Measurements from ENCODE around the gene IFIH1.

IFIH1 gene

DNA sequence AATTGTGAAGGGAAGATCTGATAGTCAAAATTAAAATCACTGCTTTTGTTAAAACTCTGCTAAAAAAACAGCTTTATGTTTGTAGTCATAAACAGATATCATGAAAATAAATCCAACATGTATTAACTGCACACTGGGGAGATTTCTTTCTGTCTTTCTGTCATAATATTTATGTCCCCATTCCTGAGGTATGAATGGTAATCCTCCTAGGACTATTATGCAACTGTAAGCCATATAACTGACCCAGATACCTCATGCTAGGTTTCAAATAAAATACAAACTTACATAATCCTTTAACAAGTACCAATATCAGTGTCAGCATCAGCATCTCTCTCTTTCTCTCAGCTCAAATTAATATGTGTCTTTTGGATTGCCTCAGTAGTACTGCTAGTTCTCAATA, 18.2 kb downstream of the IFIH1 start:
- TF ChIP-seq CTCF (IDR thresholded peaks at IDR 0.05; ENCODE audit: low read depth, low read length, missing control alignments): no peak
- H3K4me3 ChIP-seq (ENCODE audit: low read depth, low read length): no peak overlapping the region
- no peak for DNase-seq (ENCODE audit: low read depth)

DNA sequence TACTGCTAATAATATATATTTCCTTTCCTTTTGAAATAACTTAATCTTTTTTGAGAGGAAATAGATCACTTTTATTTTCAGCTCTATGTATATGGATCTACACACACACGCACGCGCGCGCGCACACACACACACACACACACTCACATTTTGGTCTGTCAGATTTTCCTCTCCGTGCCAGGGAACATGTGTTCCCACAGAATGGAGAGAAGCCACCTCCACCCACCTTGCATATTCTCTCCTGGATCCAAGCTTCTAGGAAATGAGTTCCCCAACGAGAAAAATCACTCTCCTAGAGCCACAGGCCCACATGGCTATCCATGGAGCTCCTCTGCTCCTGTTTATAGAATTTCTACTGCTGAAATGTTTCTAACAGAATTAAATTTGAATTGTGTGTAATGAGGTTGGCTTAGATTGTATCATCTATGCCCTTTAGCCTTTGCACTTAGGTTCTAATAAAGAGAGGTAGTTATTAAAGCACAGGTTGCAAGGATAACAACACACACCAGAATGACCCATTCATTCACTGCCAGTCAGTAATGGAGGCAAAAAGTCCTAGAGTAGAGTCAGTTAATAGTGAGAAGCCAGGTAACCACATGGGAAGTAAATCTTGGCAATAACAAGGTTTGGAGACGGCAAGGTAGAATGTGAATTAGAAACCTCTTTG, 19.7 kb downstream of the IFIH1 start:
- H3K4me3 ChIP-seq (ENCODE audit: low read depth, low read length): no peak overlapping the region
- DNase-seq (ENCODE audit: low read depth): no peak

GRCh38 chr2:162297925-162298552, 20.4 kb downstream of the IFIH1 start:
- TF ChIP-seq CTCF (IDR thresholded peaks at IDR 0.05; ENCODE audit: low read depth, low read length, missing control alignments): peak; percentile 64
- H3K4me3 ChIP-seq (ENCODE audit: low read depth, low read length): no peak overlapping the region
- no peak for DNase-seq (ENCODE audit: low read depth)

More for the DNA sequence above, 19.7 kb downstream of the IFIH1 start:
- no peak for TF ChIP-seq CTCF (IDR thresholded peaks at IDR 0.05; ENCODE audit: low read depth, low read length, missing control alignments)

GRCh38 chr2:162295009-162295408, 23.5 kb downstream of the IFIH1 start:
- H3K4me3 ChIP-seq (ENCODE audit: low read depth, low read length): no peak overlapping the region
- TF ChIP-seq CTCF (IDR thresholded peaks at IDR 0.05; ENCODE audit: low read depth, low read length, missing control alignments): no peak
- no peak for DNase-seq (ENCODE audit: low read depth)

GRCh38 chr2:162293122-162293786, 25.2 kb downstream of the IFIH1 start:
- H3K4me3 ChIP-seq (ENCODE audit: low read depth, low read length): no peak overlapping the region
- TF ChIP-seq CTCF (IDR thresholded peaks at IDR 0.05; ENCODE audit: low read depth, low read length, missing control alignments): no peak
- DNase-seq (ENCODE audit: low read depth): no peak

GRCh38 chr2:162291748-162292147, 26.7 kb downstream of the IFIH1 start:
- DNase-seq (ENCODE audit: low read depth): no peak
- TF ChIP-seq CTCF (IDR thresholded peaks at IDR 0.05; ENCODE audit: low read depth, low read length, missing control alignments): no peak
- H3K4me3 ChIP-seq (ENCODE audit: low read depth, low read length): no peak overlapping the region
